Neural cell (in vitro differentiated cells): ENCODE measurements around the gene APOBEC3F.

Experiments
- EP300 ChIP-seq: fragments of 450-650 bp; conservative IDR thresholded peaks from 2 replicates; pipeline ENCODE4 v1.6.1; 2014; ENCODE audit warnings: antibody characterized with exemption, mild to moderate bottlenecking, moderate library complexity; ENCODE audit not compliant: poor library complexity, severe bottlenecking
- EZH2 ChIP-seq: fragments of 200-600, 300-800 bp; shearing (Covaris generic), sonication (generic); IDR thresholded peaks from 2 replicates; pipeline ENCODE4 v1.6.1; 2014; ENCODE audit warnings: antibody characterized with exemption, low read length, borderline replicate concordance, mild to moderate bottlenecking; ENCODE audit not compliant: insufficient read depth, poor library complexity, severe bottlenecking
- POLR2AphosphoS5 ChIP-seq: IDR thresholded peaks from 2 replicates; pipeline ENCODE4 v1.6.1; 2012
- RAD21 ChIP-seq: fragments of 450-650 bp; conservative IDR thresholded peaks from 2 replicates; pipeline ENCODE4 v1.6.1; 2014; ENCODE audit warnings: antibody characterized with exemption, mild to moderate bottlenecking, moderate library complexity
- SMC3 ChIP-seq: fragments of 450-650 bp; conservative IDR thresholded peaks from 2 replicates; pipeline ENCODE4 v1.6.1; 2014; ENCODE audit warnings: antibody characterized with exemption, mild to moderate bottlenecking, moderate library complexity; ENCODE audit not compliant: poor library complexity
- TAF1 ChIP-seq: IDR thresholded peaks from 2 replicates; pipeline ENCODE4 v1.6.1; 2012; ENCODE audit warnings: low read depth
- TF ChIP-seq, protein P1 (sequence below): fragments of 450-650 bp; IDR thresholded peaks from 2 replicates; pipeline ENCODE4 v1.5.1; 2014; ENCODE audit warnings: antibody characterized with exemption, mild to moderate bottlenecking, moderate library complexity; ENCODE audit not compliant: poor library complexity, severe bottlenecking
- TF ChIP-seq, protein P2 (sequence below): IDR thresholded peaks from 2 replicates; pipeline ENCODE4 v1.6.1; 2012; ENCODE audit warnings: borderline replicate concordance

DNA sequence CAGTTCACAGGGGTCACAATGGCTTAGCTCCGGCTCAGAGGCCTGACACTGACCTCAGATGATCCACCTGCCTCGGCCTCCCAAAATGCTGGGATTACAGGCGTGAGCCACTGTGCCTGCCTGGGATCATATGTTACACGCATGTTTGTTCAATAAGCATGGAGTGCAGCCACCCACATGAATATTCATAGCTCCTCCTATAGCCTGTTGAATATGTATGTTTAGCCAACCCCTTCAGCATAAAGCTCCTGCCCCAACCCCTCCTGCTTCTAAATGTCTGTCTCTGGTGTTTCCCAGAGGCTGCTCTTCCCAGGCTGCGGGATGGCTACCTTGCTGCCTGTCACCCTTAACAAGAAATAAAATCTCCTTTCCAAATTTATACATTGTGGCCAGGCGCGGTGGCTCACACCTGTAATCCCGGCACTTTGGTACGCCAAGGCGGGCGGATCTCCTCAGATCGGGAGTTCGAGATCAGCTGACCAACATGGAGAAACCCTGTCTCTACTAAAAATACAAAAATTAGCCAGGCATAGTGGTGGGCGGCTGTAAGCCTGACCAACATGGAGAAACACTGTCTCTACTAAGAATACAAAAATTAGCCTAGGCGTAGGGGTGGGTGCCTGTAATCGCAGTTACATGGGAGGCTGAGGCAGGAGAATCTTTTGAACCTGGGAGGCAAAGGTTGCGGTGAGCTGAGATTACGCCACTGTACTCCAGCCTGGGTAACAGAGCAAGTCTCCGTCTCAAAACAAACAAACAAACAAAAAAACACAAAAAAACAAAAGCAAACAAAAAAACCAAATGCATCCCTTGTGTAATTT, 1.1 kb upstream of the APOBEC3F start:
- TF ChIP-seq RAD21 (no peak), SMC3 (no peak), POLR2AphosphoS5 (no peak), EZH2 (no peak), EP300 (no peak), TAF1 (no peak)
- TF ChIP-seq, protein P1, sequence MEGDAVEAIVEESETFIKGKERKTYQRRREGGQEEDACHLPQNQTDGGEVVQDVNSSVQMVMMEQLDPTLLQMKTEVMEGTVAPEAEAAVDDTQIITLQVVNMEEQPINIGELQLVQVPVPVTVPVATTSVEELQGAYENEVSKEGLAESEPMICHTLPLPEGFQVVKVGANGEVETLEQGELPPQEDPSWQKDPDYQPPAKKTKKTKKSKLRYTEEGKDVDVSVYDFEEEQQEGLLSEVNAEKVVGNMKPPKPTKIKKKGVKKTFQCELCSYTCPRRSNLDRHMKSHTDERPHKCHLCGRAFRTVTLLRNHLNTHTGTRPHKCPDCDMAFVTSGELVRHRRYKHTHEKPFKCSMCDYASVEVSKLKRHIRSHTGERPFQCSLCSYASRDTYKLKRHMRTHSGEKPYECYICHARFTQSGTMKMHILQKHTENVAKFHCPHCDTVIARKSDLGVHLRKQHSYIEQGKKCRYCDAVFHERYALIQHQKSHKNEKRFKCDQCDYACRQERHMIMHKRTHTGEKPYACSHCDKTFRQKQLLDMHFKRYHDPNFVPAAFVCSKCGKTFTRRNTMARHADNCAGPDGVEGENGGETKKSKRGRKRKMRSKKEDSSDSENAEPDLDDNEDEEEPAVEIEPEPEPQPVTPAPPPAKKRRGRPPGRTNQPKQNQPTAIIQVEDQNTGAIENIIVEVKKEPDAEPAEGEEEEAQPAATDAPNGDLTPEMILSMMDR: no peak
- TF ChIP-seq, protein P2, sequence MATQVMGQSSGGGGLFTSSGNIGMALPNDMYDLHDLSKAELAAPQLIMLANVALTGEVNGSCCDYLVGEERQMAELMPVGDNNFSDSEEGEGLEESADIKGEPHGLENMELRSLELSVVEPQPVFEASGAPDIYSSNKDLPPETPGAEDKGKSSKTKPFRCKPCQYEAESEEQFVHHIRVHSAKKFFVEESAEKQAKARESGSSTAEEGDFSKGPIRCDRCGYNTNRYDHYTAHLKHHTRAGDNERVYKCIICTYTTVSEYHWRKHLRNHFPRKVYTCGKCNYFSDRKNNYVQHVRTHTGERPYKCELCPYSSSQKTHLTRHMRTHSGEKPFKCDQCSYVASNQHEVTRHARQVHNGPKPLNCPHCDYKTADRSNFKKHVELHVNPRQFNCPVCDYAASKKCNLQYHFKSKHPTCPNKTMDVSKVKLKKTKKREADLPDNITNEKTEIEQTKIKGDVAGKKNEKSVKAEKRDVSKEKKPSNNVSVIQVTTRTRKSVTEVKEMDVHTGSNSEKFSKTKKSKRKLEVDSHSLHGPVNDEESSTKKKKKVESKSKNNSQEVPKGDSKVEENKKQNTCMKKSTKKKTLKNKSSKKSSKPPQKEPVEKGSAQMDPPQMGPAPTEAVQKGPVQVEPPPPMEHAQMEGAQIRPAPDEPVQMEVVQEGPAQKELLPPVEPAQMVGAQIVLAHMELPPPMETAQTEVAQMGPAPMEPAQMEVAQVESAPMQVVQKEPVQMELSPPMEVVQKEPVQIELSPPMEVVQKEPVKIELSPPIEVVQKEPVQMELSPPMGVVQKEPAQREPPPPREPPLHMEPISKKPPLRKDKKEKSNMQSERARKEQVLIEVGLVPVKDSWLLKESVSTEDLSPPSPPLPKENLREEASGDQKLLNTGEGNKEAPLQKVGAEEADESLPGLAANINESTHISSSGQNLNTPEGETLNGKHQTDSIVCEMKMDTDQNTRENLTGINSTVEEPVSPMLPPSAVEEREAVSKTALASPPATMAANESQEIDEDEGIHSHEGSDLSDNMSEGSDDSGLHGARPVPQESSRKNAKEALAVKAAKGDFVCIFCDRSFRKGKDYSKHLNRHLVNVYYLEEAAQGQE: no peak
